SK-MEL-5 (cell line): ENCODE measurements around the gene FYB1. TPM values are rescaled to one million over a fixed set of nuclear protein-coding genes. Genes with fewer than 3 reads are reported as not detected.
A peak's percentile ranks its signal among the peaks of the same experiment; 100 is the strongest.

ENCODE experiments used
- DNase-seq: peaks from one replicate; pipeline ENCODE4 v3.0.0-alpha.2; 2016; ENCODE audit warnings: low read depth, low spot score
- in situ Hi-C: cut with HindIII; loops from 2 replicates; pipeline ENCODE4 v1.10.0; 2016; ENCODE audit warnings: low sequenced_read_pairs, high pct_unique_total_duplicates, low pct_unique_long_range_greater_than_20kb
- total RNA-seq: library from RNA; depleted of rRNA; stranded (reverse); fragments of >200 nt; shearing (Covaris generic); gene quantifications from 2 replicates; pipeline ENCODE4 v1.2.3, GENCODE V29; 2014

FYB1 gene
- total RNA-seq, 1 experiment from 2014 or later: 29.1 TPM

GRCh38 chr5:39119404-39120051 is 99.8 kb downstream of the FYB1 start:
- peak; percentile 22 for DNase-seq

GRCh38 chr5:39118638-39119037 is 100.7 kb downstream of the FYB1 start:
- DNase-seq: no peak
- in situ Hi-C loops: no loop called here

More at GRCh38 chr5:39119404-39120051, 99.8 kb downstream of the FYB1 start:
- in situ Hi-C loops: no loop called here

GRCh38 chr5:39117401-39117800 is 102.0 kb downstream of the FYB1 start:
- DNase-seq: no peak
- in situ Hi-C loops: no loop called here

- in situ Hi-C loops: no loop called here
- DNase-seq: no peak
Measured at GRCh38 chr5:39116344-39117170, 102.8 kb downstream of the FYB1 start.

GRCh38 chr5:39115644-39116343 is 103.6 kb downstream of the FYB1 start:
- in situ Hi-C loops: no loop called here
- DNase-seq: no peak

GRCh38 chr5:39114155-39114554 is 105.2 kb downstream of the FYB1 start:
- no peak for DNase-seq
- in situ Hi-C loops: no loop called here

GRCh38 chr5:39113354-39113953 is 105.9 kb downstream of the FYB1 start:
- DNase-seq: no peak
- in situ Hi-C loops: no loop called here

GRCh38 chr5:39109606-39110005 is 109.8 kb downstream of the FYB1 start:
- DNase-seq: peak; percentile 32
- in situ Hi-C loops: no loop called here

GRCh38 chr5:39108987-39109386 is 110.4 kb downstream of the FYB1 start:
- in situ Hi-C loops: no loop called here
- no peak for DNase-seq

GRCh38 chr5:39107350-39107749 is 112.0 kb downstream of the FYB1 start:
- in situ Hi-C loops: no loop called here
- DNase-seq: no peak

GRCh38 chr5:39106322-39106721 is 113.0 kb downstream of the FYB1 start:
- in situ Hi-C loops: no loop called here
- peak; percentile 50 for DNase-seq

GRCh38 chr5:39104221-39104620 is 115.1 kb downstream of the FYB1 start:
- no peak for DNase-seq
- in situ Hi-C loops: no loop called here

- in situ Hi-C loops: no loop called here
- peak; percentile 84 for DNase-seq
Measured at GRCh38 chr5:39102684-39103155, 116.6 kb downstream of the FYB1 start.

GRCh38 chr5:39100851-39101396 is 118.4 kb downstream of the FYB1 start:
- peak; percentile 89 for DNase-seq

GRCh38 chr5:39100301-39100850 is 119.0 kb downstream of the FYB1 start:
- DNase-seq: no peak
- in situ Hi-C loops: no loop called here

More at GRCh38 chr5:39100851-39101396, 118.4 kb downstream of the FYB1 start:
- in situ Hi-C loops: no loop called here

- DNase-seq: no peak
- in situ Hi-C loops: no loop called here
Measured at GRCh38 chr5:39099831-39100230, 119.5 kb downstream of the FYB1 start.

- DNase-seq: no peak
- in situ Hi-C loops: no loop called here
Measured at GRCh38 chr5:39093352-39093751, 126.0 kb downstream of the FYB1 start.
